Bronchial epithelial cell (primary cell): Measurements from ENCODE around the gene ATP2B2. TPM values are rescaled to one million over a fixed set of nuclear protein-coding genes. Genes with fewer than 3 reads are reported as not detected.

ENCODE experiments used
- DNase-seq: peaks from one replicate; pipeline ENCODE4 v3.0.0-alpha.2; 2010; ENCODE audit warnings: low read depth
- FAIRE-seq: peaks from 2 replicates; lab custom pipeline; 2011; peaks lifted over from hg19 to GRCh38; lab: Jason Lieb, UNC
- H3K27me3 ChIP-seq: 2 replicates; pipeline ENCODE4 v1.5.1; 2011; ENCODE audit warnings: low read length; ENCODE audit not compliant: control insufficient read depth, insufficient read depth
- H3K36me3 ChIP-seq: 2 replicates; pipeline ENCODE4 v1.5.1; 2011; ENCODE audit warnings: low read length; ENCODE audit not compliant: control insufficient read depth, insufficient read depth
- H3K4me3 ChIP-seq: 2 replicates; pipeline ENCODE4 v1.5.1; 2011; ENCODE audit warnings: mild to moderate bottlenecking, low read depth, low read length, control low read depth
- CTCF ChIP-seq: IDR thresholded peaks from 2 replicates; pipeline ENCODE4 v1.5.1; 2011; ENCODE audit warnings: mild to moderate bottlenecking, moderate library complexity, low read length, control low read depth, inconsistent platforms; ENCODE audit not compliant: insufficient read depth, severe bottlenecking
- total RNA-seq: library from RNA; depleted of rRNA; stranded (reverse); fragments of >200 nt; gene quantifications from 2 replicates; pipeline ENCODE4 v1.2.1, GENCODE V29; 2014

The ATP2B2 gene
- total RNA-seq, 1 donor from 2014 or later: not detected

GRCh38 chr3:10337323-10338163 is 167.8 kb downstream of the ATP2B2 start:
- H3K27me3 ChIP-seq: peaks cover 8% of the 10 kb centered on the region
- no peaks in the 10 kb centered on the region for H3K36me3 ChIP-seq
- TF ChIP-seq CTCF: no peak
- FAIRE-seq (no peak), DNase-seq (no peak)
- no peak overlapping the region for H3K4me3 ChIP-seq

- DNase-seq (no peak), FAIRE-seq (no peak)
- H3K27me3 ChIP-seq: peaks cover 8% of the 10 kb centered on the region
- no peaks in the 10 kb centered on the region for H3K36me3 ChIP-seq
- no peak overlapping the region for H3K4me3 ChIP-seq
- no peak for TF ChIP-seq CTCF
Measured at GRCh38 chr3:10336761-10337160, 168.6 kb downstream of the ATP2B2 start.

GRCh38 chr3:10335871-10336622 is 169.3 kb downstream of the ATP2B2 start:
- no peak for TF ChIP-seq CTCF
- DNase-seq: no peak
- no peak for FAIRE-seq
- Histone ChIP-seq H3K27me3 (peaks cover 8% of the 10 kb centered on the region), H3K4me3 (no peak overlapping the region), H3K36me3 (no peaks in the 10 kb centered on the region)

- no peak for DNase-seq
- Histone ChIP-seq H3K4me3 (no peak overlapping the region), H3K27me3 (peaks cover 8% of the 10 kb centered on the region), H3K36me3 (no peaks in the 10 kb centered on the region)
- FAIRE-seq: peak; percentile 52
- TF ChIP-seq CTCF: no peak
Measured at GRCh38 chr3:10335190-10335738, 170.1 kb downstream of the ATP2B2 start.

GRCh38 chr3:10334459-10334858 is 170.9 kb downstream of the ATP2B2 start:
- peak; percentile 20 for TF ChIP-seq CTCF
- no peak for DNase-seq
- H3K27me3 ChIP-seq: peaks cover 13% of the 10 kb centered on the region
- H3K36me3 ChIP-seq: no peaks in the 10 kb centered on the region
- FAIRE-seq: no peak
- H3K4me3 ChIP-seq: no peak overlapping the region
